ENCODE measurements around the gene SAP25. TPM values are rescaled to one million over a fixed set of nuclear protein-coding genes. Genes with fewer than 3 reads are reported as not detected.
A peak's percentile ranks its signal among the peaks of the same experiment; 100 is the strongest.
"Not testable (repeated sequence)": the region's sequence is repeated elsewhere in the genome, so short reads cannot be mapped to it uniquely, and the experiment has no call there.

SAP25 gene
- total and polyA plus RNA-seq, 2 experiments from 2014 or later: 3.8 to 4.1 TPM

DNA sequence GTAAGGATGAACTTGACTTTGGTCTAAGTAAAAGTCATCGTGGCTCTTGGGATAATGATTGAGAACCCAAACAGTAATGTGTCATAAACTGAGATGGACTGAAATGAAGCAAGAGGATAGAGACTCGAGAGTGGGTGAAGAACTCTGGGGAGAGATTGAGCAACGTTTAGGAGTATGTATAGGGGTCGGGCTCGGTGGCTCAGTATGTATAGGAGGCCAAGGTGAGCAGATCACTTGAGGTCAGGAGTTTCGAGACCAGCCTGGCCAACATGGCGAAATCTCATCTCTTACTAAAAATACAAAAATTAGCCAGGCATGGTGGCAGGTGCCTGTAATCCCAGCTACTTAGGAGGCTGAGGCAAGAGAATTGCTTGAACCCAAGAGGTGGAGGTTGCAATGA, 32.4 kb downstream of the SAP25 start:
- Histone ChIP-seq H3F3A (replicated peaks; ENCODE audit: low read depth) (peaks cover 12% of the 10 kb centered on the region; the same call in 1 of the 2 replicates), H3K4me1 (ENCODE audit: insufficient read depth) (peaks cover 52% of the 10 kb centered on the region), H3K4me2 (peak overlapping the region; percentile 50; the same call in 1 of the 2 replicates), H3K27me3 (ENCODE audit: insufficient read depth) (peaks cover 10% of the 10 kb centered on the region), H3K27ac (ENCODE audit: low read depth) (peak overlapping the region; percentile 85; the same call in 1 of the 2 replicates), H3K4me3 (0 out of 2 replicates have a peak overlapping the region, but pooled peaks have one; percentile 34), H3K79me2 (replicated peaks; ENCODE audit: insufficient read depth) (peaks cover 10% of the 10 kb centered on the region)
- not testable (repeated sequence) for H3K9me3 Mint-ChIP-seq; DNase-seq (ENCODE audit: low spot score); H2AFZ ChIP-seq; ATAC-seq; H3K27ac Mint-ChIP-seq; H3K9me2 ChIP-seq (ENCODE audit: insufficient read depth); H3K36me3 Mint-ChIP-seq (ENCODE audit: low read depth); H4K20me1 ChIP-seq (replicated peaks; ENCODE audit: insufficient read depth); H3K36me3 ChIP-seq (ENCODE audit: insufficient read depth)
- H3K27me3 Mint-ChIP-seq (ENCODE audit: insufficient read depth, low read depth, poor library complexity): peaks cover 30% of the 10 kb centered on the region
- peaks cover 58% of the 10 kb centered on the region for H3K4me1 Mint-ChIP-seq
- peak overlapping the region; percentile 28 for H3K4me3 Mint-ChIP-seq

DNA sequence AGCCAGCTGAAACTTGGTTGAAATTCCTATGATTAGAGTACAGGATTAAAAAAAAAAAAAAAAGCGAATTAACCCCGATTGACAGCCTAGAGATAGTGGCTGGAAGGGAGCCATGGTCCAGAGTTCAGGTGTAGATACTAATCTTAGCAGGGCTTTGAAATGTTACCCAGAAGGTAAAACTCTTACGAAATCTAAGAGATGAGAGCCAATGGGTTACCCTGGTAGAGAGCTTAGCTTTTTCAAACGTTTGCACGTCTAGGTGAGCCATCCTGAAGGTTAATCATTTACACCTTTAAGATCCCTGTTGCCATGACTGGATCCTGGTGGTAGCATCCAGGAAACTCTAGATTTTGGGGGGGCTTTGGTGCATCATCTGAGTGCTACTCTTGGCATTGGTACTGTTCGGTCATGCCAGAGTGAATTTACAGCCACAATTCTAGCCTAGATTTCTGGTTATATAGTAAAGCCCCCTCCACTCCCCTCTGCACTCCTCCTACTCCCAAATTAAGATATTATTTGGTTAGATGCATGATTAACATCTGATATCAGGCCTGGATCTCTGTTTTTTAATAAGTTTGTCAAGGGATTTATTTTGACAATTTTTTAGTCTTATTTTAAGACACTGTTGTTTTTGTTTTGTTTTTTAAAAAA, 33.5 kb downstream of the SAP25 start:
- Histone ChIP-seq H3K79me2 (replicated peaks; ENCODE audit: insufficient read depth) (peaks cover 9% of the 10 kb centered on the region), H3K4me3 (peak overlapping the region; percentile 71), H4K20me1 (replicated peaks; ENCODE audit: insufficient read depth) (0 out of 2 replicates have a peak, but pooled peaks cover 2% of the 10 kb centered on the region), H3F3A (replicated peaks; ENCODE audit: low read depth) (peaks cover 11% of the 10 kb centered on the region; the same call in 1 of the 2 replicates), H3K27ac (ENCODE audit: low read depth) (no peak overlapping the region), H3K4me2 (peak overlapping the region; percentile 89), H3K9me2 (ENCODE audit: insufficient read depth) (no peaks in the 10 kb centered on the region), H3K27me3 (ENCODE audit: insufficient read depth) (peaks cover 10% of the 10 kb centered on the region), H3K4me1 (ENCODE audit: insufficient read depth) (peaks cover 42% of the 10 kb centered on the region), H2AFZ (no peak overlapping the region), H3K36me3 (ENCODE audit: insufficient read depth) (no peaks in the 10 kb centered on the region)
- DNase-seq (ENCODE audit: low spot score) (no peak), ATAC-seq (no peak)
- Mint-ChIP-seq H3K36me3 (ENCODE audit: low read depth) (no peaks in the 10 kb centered on the region), H3K4me1 (peaks cover 46% of the 10 kb centered on the region), H3K27ac (no peak overlapping the region), H3K9me3 (no peaks in the 10 kb centered on the region; the same call in 2 of the 3 replicates), H3K4me3 (peak overlapping the region; percentile 73), H3K27me3 (ENCODE audit: insufficient read depth, low read depth, poor library complexity) (peaks cover 33% of the 10 kb centered on the region)
- TF ChIP-seq NANOG (IDR thresholded peaks at IDR 0.05; ENCODE audit: borderline replicate concordance) (no peak), STAT1 (IDR thresholded peaks at IDR 0.05; ENCODE audit: unreplicated experiment) (no peak), ZNF114 (CRISPR knock-in tag; IDR thresholded peaks at IDR 0.05) (no peak), ZNF462 (CRISPR knock-in tag; IDR thresholded peaks at IDR 0.05) (no peak), CREB1 (CRISPR knock-in tag; IDR thresholded peaks at IDR 0.05; ENCODE audit: low read depth) (no peak), ZNF331 (CRISPR knock-in tag; IDR thresholded peaks at IDR 0.05; ENCODE audit: low read depth) (no peak), JUNB (IDR thresholded peaks at IDR 0.05; ENCODE audit: unreplicated experiment) (no peak), POLR2AphosphoS5 (IDR thresholded peaks at IDR 0.05; ENCODE audit: low read depth) (no peak)
- TF ChIP-seq, protein P1, sequence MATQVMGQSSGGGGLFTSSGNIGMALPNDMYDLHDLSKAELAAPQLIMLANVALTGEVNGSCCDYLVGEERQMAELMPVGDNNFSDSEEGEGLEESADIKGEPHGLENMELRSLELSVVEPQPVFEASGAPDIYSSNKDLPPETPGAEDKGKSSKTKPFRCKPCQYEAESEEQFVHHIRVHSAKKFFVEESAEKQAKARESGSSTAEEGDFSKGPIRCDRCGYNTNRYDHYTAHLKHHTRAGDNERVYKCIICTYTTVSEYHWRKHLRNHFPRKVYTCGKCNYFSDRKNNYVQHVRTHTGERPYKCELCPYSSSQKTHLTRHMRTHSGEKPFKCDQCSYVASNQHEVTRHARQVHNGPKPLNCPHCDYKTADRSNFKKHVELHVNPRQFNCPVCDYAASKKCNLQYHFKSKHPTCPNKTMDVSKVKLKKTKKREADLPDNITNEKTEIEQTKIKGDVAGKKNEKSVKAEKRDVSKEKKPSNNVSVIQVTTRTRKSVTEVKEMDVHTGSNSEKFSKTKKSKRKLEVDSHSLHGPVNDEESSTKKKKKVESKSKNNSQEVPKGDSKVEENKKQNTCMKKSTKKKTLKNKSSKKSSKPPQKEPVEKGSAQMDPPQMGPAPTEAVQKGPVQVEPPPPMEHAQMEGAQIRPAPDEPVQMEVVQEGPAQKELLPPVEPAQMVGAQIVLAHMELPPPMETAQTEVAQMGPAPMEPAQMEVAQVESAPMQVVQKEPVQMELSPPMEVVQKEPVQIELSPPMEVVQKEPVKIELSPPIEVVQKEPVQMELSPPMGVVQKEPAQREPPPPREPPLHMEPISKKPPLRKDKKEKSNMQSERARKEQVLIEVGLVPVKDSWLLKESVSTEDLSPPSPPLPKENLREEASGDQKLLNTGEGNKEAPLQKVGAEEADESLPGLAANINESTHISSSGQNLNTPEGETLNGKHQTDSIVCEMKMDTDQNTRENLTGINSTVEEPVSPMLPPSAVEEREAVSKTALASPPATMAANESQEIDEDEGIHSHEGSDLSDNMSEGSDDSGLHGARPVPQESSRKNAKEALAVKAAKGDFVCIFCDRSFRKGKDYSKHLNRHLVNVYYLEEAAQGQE (IDR thresholded peaks at IDR 0.05; ENCODE audit: unreplicated experiment): no peak
- TF ChIP-seq, protein P2, sequence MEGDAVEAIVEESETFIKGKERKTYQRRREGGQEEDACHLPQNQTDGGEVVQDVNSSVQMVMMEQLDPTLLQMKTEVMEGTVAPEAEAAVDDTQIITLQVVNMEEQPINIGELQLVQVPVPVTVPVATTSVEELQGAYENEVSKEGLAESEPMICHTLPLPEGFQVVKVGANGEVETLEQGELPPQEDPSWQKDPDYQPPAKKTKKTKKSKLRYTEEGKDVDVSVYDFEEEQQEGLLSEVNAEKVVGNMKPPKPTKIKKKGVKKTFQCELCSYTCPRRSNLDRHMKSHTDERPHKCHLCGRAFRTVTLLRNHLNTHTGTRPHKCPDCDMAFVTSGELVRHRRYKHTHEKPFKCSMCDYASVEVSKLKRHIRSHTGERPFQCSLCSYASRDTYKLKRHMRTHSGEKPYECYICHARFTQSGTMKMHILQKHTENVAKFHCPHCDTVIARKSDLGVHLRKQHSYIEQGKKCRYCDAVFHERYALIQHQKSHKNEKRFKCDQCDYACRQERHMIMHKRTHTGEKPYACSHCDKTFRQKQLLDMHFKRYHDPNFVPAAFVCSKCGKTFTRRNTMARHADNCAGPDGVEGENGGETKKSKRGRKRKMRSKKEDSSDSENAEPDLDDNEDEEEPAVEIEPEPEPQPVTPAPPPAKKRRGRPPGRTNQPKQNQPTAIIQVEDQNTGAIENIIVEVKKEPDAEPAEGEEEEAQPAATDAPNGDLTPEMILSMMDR (conservative IDR thresholded peaks at IDR 0.05; ENCODE audit: low read depth in 2 of 2): no peak
